Esophagus mucosa (tissue), 1 donor: Measurements from ENCODE around the gene PCDHB11. TPM values are rescaled to one million over a fixed set of nuclear protein-coding genes. Genes with fewer than 3 reads are reported as not detected.
"Not testable (repeated sequence)": the region's sequence is repeated elsewhere in the genome, so short reads cannot be mapped to it uniquely, and the experiment has no call there.

Experiments used
- ATAC-seq: fragments of 200-7000 bp; cut with Tn5 transposase; one replicate; pipeline ENCODE4 v1.9.1; 2020
- total RNA-seq: library from RNA; stranded (reverse); gene quantifications from one replicate; pipeline ENCODE4 v1.2.4, GENCODE V29; 2023
- donor health status: DM: yes; HTN: yes; CAD: no.

PCDHB11 gene
- total RNA-seq, 1 donor from 2014 or later: 0.44 TPM

- ATAC-seq: no peak
These were observed 42.1 kb downstream of the PCDHB11 start for GRCh38 chr5:141241496-141241895.

- ATAC-seq: no peak
These were observed 45.9 kb downstream of the PCDHB11 start, which contains the start of gene PCDHB15 for GRCh38 chr5:141245250-141245717. Gene PCDHB15, plus strand, starts transcription at chr5:141245395. Its CDS starts 184 bp downstream, at chr5:141245579.

GRCh38 chr5:141246971-141247370 is 47.5 kb downstream of the PCDHB11 start:
- ATAC-seq: not testable (repeated sequence)

GRCh38 chr5:141247434-141247833 is 48.0 kb downstream of the PCDHB11 start:
- not testable (repeated sequence) for ATAC-seq

GRCh38 chr5:141250576-141250975 is 51.1 kb downstream of the PCDHB11 start:
- ATAC-seq: no peak

Other genes starting within 250 kb of the PCDHB11 start
- 0.24 TPM for gene PCDHAC2, start 233.2 kb upstream of the PCDHB11 start, total RNA-seq
- not detected for gene PCDHB1, start 148.3 kb upstream of the PCDHB11 start, total RNA-seq
- 2.2 TPM for gene PCDHB2, start 105.0 kb upstream of the PCDHB11 start, total RNA-seq
- 0.52 TPM for gene PCDHB3, start 99.2 kb upstream of the PCDHB11 start, total RNA-seq
- gene PCDHB4, start 77.8 kb upstream of the PCDHB11 start, total RNA-seq: 0.52 TPM
- gene PCDHB5, start 64.4 kb upstream of the PCDHB11 start, total RNA-seq: 0.40 TPM
- 0.16 TPM for gene PCDHB6, start 49.6 kb upstream of the PCDHB11 start, total RNA-seq
- 0.20 TPM for gene PCDHB7, start 27.0 kb upstream of the PCDHB11 start, total RNA-seq
- gene PCDHB8, start 21.8 kb upstream of the PCDHB11 start, total RNA-seq: 0.40 TPM
- gene PCDHB16, start 17.2 kb upstream of the PCDHB11 start, total RNA-seq: 0.48 TPM
- 0.48 TPM for gene PCDHB9, start 12.5 kb upstream of the PCDHB11 start, total RNA-seq
- gene PCDHB10, start 7.3 kb upstream of the PCDHB11 start, total RNA-seq: 0.80 TPM
- gene PCDHB12, start 9.1 kb downstream of the PCDHB11 start, total RNA-seq: 0.72 TPM
- gene PCDHB13, start 14.3 kb downstream of the PCDHB11 start, total RNA-seq: 3.4 TPM
- gene PCDHB14, start 23.7 kb downstream of the PCDHB11 start, total RNA-seq: 2.0 TPM
- gene PCDHB15, start 45.8 kb downstream of the PCDHB11 start, total RNA-seq: 0.44 TPM
- gene SLC25A2, start 104.4 kb downstream of the PCDHB11 start, total RNA-seq: 0.24 TPM
- gene TAF7, start 121.2 kb downstream of the PCDHB11 start, total RNA-seq: 35.1 TPM
- 0.40 TPM for gene PCDHGA1, start 130.9 kb downstream of the PCDHB11 start, total RNA-seq
- gene PCDHGA2, start 139.1 kb downstream of the PCDHB11 start, total RNA-seq: 0.68 TPM
- 0.76 TPM for gene PCDHGA3, start 144.2 kb downstream of the PCDHB11 start, total RNA-seq
- 0.92 TPM for gene PCDHGB1, start 150.5 kb downstream of the PCDHB11 start, total RNA-seq
- gene PCDHGA4, start 155.4 kb downstream of the PCDHB11 start, total RNA-seq: 0.48 TPM
- gene PCDHGB2, start 160.4 kb downstream of the PCDHB11 start, total RNA-seq: 1.2 TPM
- gene PCDHGA5, start 164.5 kb downstream of the PCDHB11 start, total RNA-seq: 0.72 TPM
- 0.76 TPM for gene PCDHGB3, start 170.6 kb downstream of the PCDHB11 start, total RNA-seq
- 1.2 TPM for gene PCDHGA6, start 174.3 kb downstream of the PCDHB11 start, total RNA-seq
- 1.6 TPM for gene PCDHGA7, start 183.1 kb downstream of the PCDHB11 start, total RNA-seq
- gene PCDHGB4, start 188.1 kb downstream of the PCDHB11 start, total RNA-seq: 2.8 TPM
- gene PCDHGA8, start 193.0 kb downstream of the PCDHB11 start, total RNA-seq: 0.64 TPM
- 5.8 TPM for gene PCDHGB5, start 198.3 kb downstream of the PCDHB11 start, total RNA-seq
- 3.1 TPM for gene PCDHGA9, start 203.2 kb downstream of the PCDHB11 start, total RNA-seq
- gene PCDHGB6, start 208.4 kb downstream of the PCDHB11 start, total RNA-seq: 3.0 TPM
- gene PCDHGA10, start 213.4 kb downstream of the PCDHB11 start, total RNA-seq: 5.3 TPM
- gene PCDHGB7, start 218.1 kb downstream of the PCDHB11 start, total RNA-seq: 3.3 TPM
- gene PCDHGA11, start 221.4 kb downstream of the PCDHB11 start, total RNA-seq: 1.9 TPM
- 1.5 TPM for gene PCDHGA12, start 230.9 kb downstream of the PCDHB11 start, total RNA-seq